PC-3 (cell line): Measurements from ENCODE around the gene TXNDC11. TPM values are rescaled to one million over a fixed set of nuclear protein-coding genes. Genes with fewer than 3 reads are reported as not detected.

Experiments used
- ATAC-seq: fragments of 200-7000 bp; cut with Tn5 transposase; 2 replicates; pipeline ENCODE4 v1.9.1; 2020; ENCODE audit warnings: mild to moderate bottlenecking, moderate library complexity
- BruUV-seq: library from RNA; stranded (reverse); fragments of 400-500 nt; replicated peaks from 2 replicates; lab custom pipeline; 2021; lab: Mats Ljungman, UMichigan
- CTCF ChIA-PET: fragments of 300-600 bp; sonication (Branson Sonifier 250); formaldehyde crosslinking; loops from one replicate; lab custom pipeline; 2022; ENCODE audit warnings: antibody characterized with exemption; lab: Charles Lee
- POLR2A ChIA-PET: fragments of 300-600 bp; sonication (Branson Sonifier 250); formaldehyde crosslinking; loops from one replicate; lab custom pipeline; 2022; ENCODE audit warnings: antibody characterized with exemption; ENCODE audit not compliant: unreplicated experiment; lab: Charles Lee
- DNase-seq: peaks from one replicate; pipeline ENCODE4 v3.0.0-alpha.2; 2015
- H2AFZ ChIP-seq: fragments of 300-600 bp; sonication (generic); 2 replicates; pipeline ENCODE4 v1.6.0; 2016; ENCODE audit warnings: antibody characterized with exemption, low read length
- H3F3A ChIP-seq: fragments of 300-600 bp; sonication (generic); one replicate; pipeline ENCODE4 v1.6.0; 2017; ENCODE audit warnings: antibody characterized with exemption, low read length, control low read depth, mild to moderate bottlenecking; ENCODE audit not compliant: unreplicated experiment
- H3K27ac ChIP-seq: fragments of 300-600 bp; sonication (generic); 2 replicates; pipeline ENCODE4 v1.5.1; 2016; ENCODE audit warnings: mild to moderate bottlenecking, low read length
- H3K27me3 ChIP-seq: fragments of 300-600 bp; sonication (generic); 2 replicates; pipeline ENCODE4 v1.6.1; 2016; ENCODE audit warnings: low read length, mixed read lengths
- H3K36me3 ChIP-seq: fragments of 300-600 bp; sonication (generic); 2 replicates; pipeline ENCODE4 v1.6.1; 2016; ENCODE audit warnings: low read depth, mixed run types, low read length, mixed read lengths
- H3K4me1 ChIP-seq: fragments of 300-600 bp; sonication (generic); 2 replicates; pipeline ENCODE4 v1.5.1; 2016; ENCODE audit warnings: low read length; ENCODE audit not compliant: insufficient read depth
- H3K4me2 ChIP-seq: fragments of 300-600 bp; sonication (generic); 2 replicates; pipeline ENCODE4 v1.6.0; 2016; ENCODE audit warnings: low read length
- H3K4me3 ChIP-seq: fragments of 300-600 bp; sonication (generic); 2 replicates; pipeline ENCODE4 v1.5.1; 2016; ENCODE audit warnings: mild to moderate bottlenecking, low read length, mixed read lengths
- H3K79me2 ChIP-seq: fragments of 300-600 bp; sonication (generic); 2 replicates; pipeline ENCODE4 v1.6.1; 2017; ENCODE audit warnings: low read length, mixed read lengths
- H3K9ac ChIP-seq: fragments of 300-600 bp; sonication (generic); 2 replicates; pipeline ENCODE4 v1.6.0; 2016; ENCODE audit warnings: mild to moderate bottlenecking, low read length
- H3K9me2 ChIP-seq: fragments of 300-600 bp; sonication (generic); replicated peaks from 2 replicates; pipeline ENCODE4 v1.6.1; 2016; ENCODE audit warnings: mixed run types, low read length, mixed read lengths
- H3K9me3 ChIP-seq: fragments of 300-600 bp; sonication (generic); 2 replicates; pipeline ENCODE4 v1.6.1; 2016; ENCODE audit warnings: low read length, mixed read lengths
- H4K20me1 ChIP-seq: fragments of 300-600 bp; sonication (generic); 2 replicates; pipeline ENCODE4 v1.6.1; 2016; ENCODE audit warnings: low read length, mixed read lengths
- CTCF ChIP-seq: fragments of 300-600 bp; sonication (generic); conservative IDR thresholded peaks from 2 replicates; pipeline ENCODE4 v1.5.1; 2017; ENCODE audit warnings: antibody characterized with exemption, low read depth, mild to moderate bottlenecking, low read length
- EZH2 ChIP-seq: fragments of 300-600 bp; sonication (generic); IDR thresholded peaks from one replicate; pipeline ENCODE4 v1.6.1; 2017; ENCODE audit warnings: antibody characterized with exemption, mild to moderate bottlenecking, low read length; ENCODE audit not compliant: unreplicated experiment
- EZH2phosphoT487 ChIP-seq: fragments of 300-600 bp; sonication (generic); IDR thresholded peaks from 2 replicates; pipeline ENCODE4 v1.6.1; 2018; ENCODE audit warnings: mild to moderate bottlenecking, antibody characterized with exemption, low read length, borderline replicate concordance
- intact Hi-C: fragments of 100-400 bp; cut with micrococcal nuclease; formaldehyde crosslinking; loops from 2 replicates; pipeline ENCODE4 v1.9.0; 2023
- total RNA-seq: library from RNA; depleted of rRNA; stranded (reverse); fragments of >200 nt; gene quantifications from 2 replicates; pipeline ENCODE4 v1.2.3, GENCODE V29; 2014

The TXNDC11 gene
- total RNA-seq, 1 experiment from 2014 or later: 20.2 TPM

DNA sequence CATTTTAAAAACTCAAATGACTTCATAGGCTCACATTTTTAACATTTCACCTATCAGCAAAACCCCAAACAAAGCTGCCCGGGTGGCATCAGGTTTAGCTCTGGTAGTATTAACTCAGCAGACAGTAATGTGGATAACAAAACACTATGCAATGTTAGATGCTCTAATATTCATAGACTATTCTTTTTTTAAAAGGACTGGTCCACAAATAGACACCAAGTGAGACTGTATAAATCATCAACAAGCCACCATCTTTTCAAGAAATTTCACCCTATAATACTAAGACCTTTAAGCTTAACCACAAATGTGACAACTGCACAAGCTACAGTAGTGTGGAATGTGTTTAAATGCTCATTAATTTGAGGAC, 54.2 kb downstream of the TXNDC11 start:
- Histone ChIP-seq H3K4me1 (peaks cover 18% of the 10 kb centered on the region), H3K27ac (no peak overlapping the region), H3K79me2 (0 out of 2 replicates have a peak, but pooled peaks cover 3% of the 10 kb centered on the region), H3K36me3 (peaks cover 19% of the 10 kb centered on the region; the same call in 1 of the 2 replicates), H3F3A (no peaks in the 10 kb centered on the region), H3K4me2 (no peak overlapping the region), H4K20me1 (no peaks in the 10 kb centered on the region), H3K4me3 (no peak overlapping the region), H3K9me3 (no peaks in the 10 kb centered on the region), H3K9ac (no peak overlapping the region), H2AFZ (no peak overlapping the region), H3K9me2 (no peaks in the 10 kb centered on the region), H3K27me3 (no peaks in the 10 kb centered on the region)
- POLR2A ChIA-PET: no interaction called here
- DNase-seq: no peak
- ATAC-seq: no peak
- TF ChIP-seq EZH2: no peak
- TF ChIP-seq CTCF: no peak
- no peak for TF ChIP-seq EZH2phosphoT487
- BruUV-seq: no TSS peak
- intact Hi-C loops: no loop called here
- CTCF ChIA-PET: no interaction called here

DNA sequence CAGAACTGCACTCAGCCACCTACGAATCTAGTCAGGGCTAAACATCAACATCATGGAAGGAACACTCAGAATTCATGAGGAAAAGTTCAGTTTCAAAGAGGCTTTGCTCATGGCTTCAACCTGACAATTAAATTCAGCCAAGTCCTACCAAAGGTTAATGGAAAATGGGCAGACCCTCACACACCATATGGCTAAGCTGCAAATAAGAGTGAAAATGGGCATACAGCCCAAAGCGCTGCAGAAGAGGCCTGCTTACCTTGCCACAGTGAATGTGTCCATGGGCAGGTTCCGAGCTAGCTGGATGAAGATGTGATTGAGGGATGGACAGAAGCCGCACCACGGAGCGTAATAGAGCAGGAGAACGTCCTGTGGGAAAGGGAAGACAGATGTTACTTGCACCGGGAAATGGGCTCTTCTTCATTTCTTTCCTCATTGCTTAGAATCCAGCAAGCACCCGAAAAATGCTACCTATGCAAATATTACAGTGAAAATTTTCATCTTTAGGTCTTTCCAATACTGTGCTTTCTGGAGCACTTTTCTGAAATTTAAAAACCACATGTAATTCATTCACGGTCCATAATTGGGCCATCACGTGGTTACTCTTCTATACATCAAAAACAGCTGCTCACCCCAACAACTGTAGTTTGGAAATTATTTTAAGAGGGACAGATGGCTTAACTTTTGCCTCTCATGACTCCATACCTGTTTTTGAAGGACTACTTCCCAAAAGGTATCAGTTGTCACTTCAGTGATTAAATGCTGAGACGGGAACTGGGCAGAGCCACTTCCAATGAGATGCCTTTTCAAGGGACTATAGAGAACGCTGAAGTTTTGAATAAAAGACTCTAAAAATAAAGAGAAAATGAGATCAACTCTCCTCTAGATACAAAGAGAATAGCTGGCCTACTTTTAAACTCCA, 54.8 kb downstream of the TXNDC11 start:
- Histone ChIP-seq H3K9me3 (no peaks in the 10 kb centered on the region), H3K27ac (no peak overlapping the region), H2AFZ (no peak overlapping the region), H3F3A (no peaks in the 10 kb centered on the region), H3K27me3 (no peaks in the 10 kb centered on the region), H3K4me1 (peaks cover 18% of the 10 kb centered on the region), H3K4me3 (no peak overlapping the region), H3K36me3 (peaks cover 19% of the 10 kb centered on the region; the same call in 1 of the 2 replicates), H3K4me2 (no peak overlapping the region), H3K79me2 (0 out of 2 replicates have a peak, but pooled peaks cover 3% of the 10 kb centered on the region), H4K20me1 (no peaks in the 10 kb centered on the region), H3K9me2 (no peaks in the 10 kb centered on the region), H3K9ac (no peak overlapping the region)
- intact Hi-C loops: no loop called here
- ChIA-PET CTCF (no interaction called here), POLR2A (no interaction called here)
- DNase-seq (no peak), ATAC-seq (no peak)
- TF ChIP-seq EZH2phosphoT487 (no peak), EZH2 (no peak), CTCF (no peak)
- BruUV-seq: no TSS peak
